ENCODE data around the gene PEX13.

The PEX13 gene

DNA sequence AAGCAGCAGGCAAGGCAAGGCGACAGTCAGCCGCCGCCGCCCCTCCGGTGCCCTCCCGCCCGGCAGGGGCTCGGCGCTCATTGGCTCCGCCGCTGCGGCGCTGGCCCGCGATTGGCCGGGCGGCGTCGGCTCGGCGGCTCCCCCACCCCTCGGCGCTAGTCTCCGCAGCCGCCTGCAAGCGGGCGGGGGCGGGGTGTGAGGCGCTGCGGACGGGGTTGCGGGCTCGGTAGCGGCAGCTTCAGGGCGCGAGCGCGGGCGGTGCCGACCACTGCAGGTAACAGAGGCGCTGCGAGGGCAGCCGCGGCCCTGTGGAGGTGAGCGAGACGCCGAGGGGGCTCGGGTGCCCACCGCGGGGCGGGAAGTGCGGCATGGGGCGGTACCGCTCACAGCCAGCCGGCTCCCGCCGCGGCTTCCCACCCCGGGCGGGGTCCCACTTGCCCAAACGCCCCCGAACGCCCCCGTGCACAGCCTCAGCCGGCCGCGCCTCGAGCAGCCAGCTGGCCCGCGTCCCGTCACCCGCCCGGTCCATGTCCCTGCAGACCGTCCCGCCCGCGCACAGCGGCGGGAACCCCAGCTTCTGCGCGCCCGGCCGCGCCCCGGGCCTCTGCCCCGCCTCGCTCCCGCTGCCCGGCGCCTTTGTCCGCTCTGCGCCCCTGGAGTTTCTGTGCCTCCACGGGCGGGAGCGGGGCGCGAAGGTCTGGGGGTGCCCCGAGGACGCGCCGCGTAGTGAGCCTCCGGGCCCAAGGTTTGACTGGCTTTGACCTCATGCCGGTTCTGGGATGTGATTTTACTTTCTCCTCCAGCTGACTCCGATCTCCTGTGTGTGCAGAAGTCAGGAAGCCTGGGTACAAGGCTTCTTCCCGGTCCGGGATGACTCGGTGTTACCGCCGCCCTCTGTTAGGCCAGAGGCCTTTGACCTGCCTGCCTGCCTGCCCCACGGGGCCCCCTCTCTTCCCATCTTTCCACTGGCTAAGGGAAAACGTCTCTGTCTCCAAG lies 48.5 kb downstream of the PEX13 start, which contains the start of gene SANBR:
Gene SANBR (plus strand): TSS at position 158 of the 996 bp plus-strand sequence. CDS start 4,480 bp downstream, outside the sequence.
- DNase-seq (ENCODE audit: low spot score), result peak; percentile 76

GRCh38 chr2:61074100-61074499 lies 56.6 kb downstream of the PEX13 start:
- no peak for DNase-seq (ENCODE audit: low spot score)

DNA sequence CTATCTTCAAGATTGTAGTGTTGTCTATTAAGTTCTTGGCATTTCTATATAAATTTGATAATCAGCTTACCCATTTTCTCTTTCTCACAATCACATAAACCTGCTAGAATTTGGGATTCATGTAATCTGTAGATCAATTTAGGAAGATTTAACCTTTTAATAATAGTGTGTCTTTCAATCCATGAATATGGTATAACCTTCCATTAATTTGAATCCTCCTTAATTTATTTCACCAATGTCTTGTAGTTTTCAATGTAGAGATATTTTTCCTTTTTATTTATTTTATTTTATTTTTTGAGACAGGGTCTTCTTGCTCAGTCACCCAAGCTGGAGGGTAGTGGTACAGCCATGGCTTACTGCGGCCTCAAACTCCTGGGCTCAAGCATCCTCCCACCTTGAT lies 68.4 kb downstream of the PEX13 start:
- DNase-seq (ENCODE audit: low spot score), result no peak

GRCh38 chr2:61089797-61090196 lies 72.3 kb downstream of the PEX13 start:
- no peak for DNase-seq (ENCODE audit: low spot score)

DNA sequence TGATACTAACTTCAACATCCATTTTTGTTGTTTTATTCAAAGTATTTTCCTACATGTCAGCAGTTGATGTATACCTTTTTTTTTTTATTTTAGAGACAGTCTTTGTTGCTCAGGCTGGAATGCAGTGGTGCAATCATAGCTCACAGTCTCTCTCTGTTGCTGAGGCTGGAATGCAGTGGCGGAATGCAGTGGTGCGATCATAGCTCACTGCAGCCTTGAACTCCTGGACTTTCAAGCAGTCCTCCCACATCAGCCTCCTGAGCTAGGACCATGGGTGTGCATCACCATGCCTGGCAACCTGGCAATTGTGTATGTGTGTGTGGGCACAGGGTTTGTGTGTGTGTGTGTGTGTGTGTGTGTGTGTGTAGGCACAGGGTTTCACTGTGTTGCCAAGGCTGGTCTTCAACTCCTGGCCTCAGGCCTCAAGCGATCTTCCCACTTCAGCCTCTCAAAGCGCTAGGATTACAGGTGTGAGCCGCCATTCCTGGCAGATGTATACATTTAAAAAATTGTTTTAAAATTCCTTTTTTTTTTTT lies 72.9 kb downstream of the PEX13 start:
- DNase-seq (ENCODE audit: low spot score), result no peak

- no peak for DNase-seq (ENCODE audit: low spot score)
These were observed 74.0 kb downstream of the PEX13 start for GRCh38 chr2:61091485-61091884.

GRCh38 chr2:61096438-61096837 lies 78.9 kb downstream of the PEX13 start:
- no peak for DNase-seq (ENCODE audit: low spot score)

DNA sequence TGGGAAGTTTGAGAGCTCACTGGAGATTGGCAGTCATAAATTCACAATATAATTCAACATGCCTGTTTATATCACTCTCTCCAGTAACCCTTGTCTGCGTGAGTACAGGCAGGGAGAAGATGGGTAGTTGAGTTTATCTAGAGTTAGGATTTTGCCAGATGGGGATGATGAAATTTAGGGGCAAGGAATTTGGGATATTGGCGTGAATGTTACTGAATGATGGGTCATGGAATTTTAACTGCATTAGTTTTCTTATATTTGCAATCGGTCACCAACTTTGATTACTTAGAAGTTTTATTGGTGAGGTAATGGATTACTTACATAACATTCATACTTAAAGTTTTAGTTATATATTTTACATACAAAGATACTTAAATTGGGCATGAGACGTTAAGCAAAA lies 83.3 kb downstream of the PEX13 start:
- no peak for DNase-seq (ENCODE audit: low spot score)
